NCI-H2196 (cell line): Measurements from ENCODE around the gene C1orf105.

Source experiments
- DNase-seq: peaks from one replicate; lab custom pipeline; 2025; ENCODE audit not compliant: unreplicated experiment; lab: John Stamatoyannopoulos, UW

The C1orf105 gene

GRCh38 chr1:172455451-172455850 lies 35.0 kb downstream of the C1orf105 start:
- DNase-seq: no peak

- DNase-seq: no peak
Measured at GRCh38 chr1:172456344-172456769, 35.9 kb downstream of the C1orf105 start.

GRCh38 chr1:172457479-172458130 lies 37.1 kb downstream of the C1orf105 start:
- DNase-seq: no peak

- DNase-seq: no peak
Measured at GRCh38 chr1:172460177-172460576, 39.7 kb downstream of the C1orf105 start.

- DNase-seq: no peak
Measured at GRCh38 chr1:172460887-172461315, 40.4 kb downstream of the C1orf105 start.

- no peak for DNase-seq
Measured at GRCh38 chr1:172465617-172466016, 45.1 kb downstream of the C1orf105 start.

GRCh38 chr1:172466795-172467407 lies 46.4 kb downstream of the C1orf105 start:
- DNase-seq: no peak

- DNase-seq: no peak
Measured at GRCh38 chr1:172467446-172467845, 47.0 kb downstream of the C1orf105 start.

- DNase-seq: no peak
Measured at GRCh38 chr1:172468296-172468695, 47.8 kb downstream of the C1orf105 start.

GRCh38 chr1:172469717-172470116 lies 49.2 kb downstream of the C1orf105 start:
- no peak for DNase-seq

GRCh38 chr1:172470149-172470548 lies 49.7 kb downstream of the C1orf105 start:
- no peak for DNase-seq

- DNase-seq: no peak
Measured at GRCh38 chr1:172471666-172472065, 51.2 kb downstream of the C1orf105 start.

GRCh38 chr1:172472495-172472894 lies 52.0 kb downstream of the C1orf105 start:
- no peak for DNase-seq

GRCh38 chr1:172473302-172473701 lies 52.8 kb downstream of the C1orf105 start:
- no peak for DNase-seq

GRCh38 chr1:172473842-172474241 lies 53.4 kb downstream of the C1orf105 start:
- no peak for DNase-seq

GRCh38 chr1:172476218-172476811 lies 55.8 kb downstream of the C1orf105 start:
- no peak for DNase-seq

GRCh38 chr1:172477216-172477615 lies 56.7 kb downstream of the C1orf105 start:
- no peak for DNase-seq

GRCh38 chr1:172477741-172478140 lies 57.3 kb downstream of the C1orf105 start:
- no peak for DNase-seq

GRCh38 chr1:172478485-172478884 lies 58.0 kb downstream of the C1orf105 start:
- no peak for DNase-seq

- DNase-seq: no peak
Measured at GRCh38 chr1:172480431-172480830, 59.9 kb downstream of the C1orf105 start.

GRCh38 chr1:172482044-172482443 lies 61.6 kb downstream of the C1orf105 start:
- no peak for DNase-seq

- DNase-seq: no peak
Measured at GRCh38 chr1:172483448-172483847, 63.0 kb downstream of the C1orf105 start.
